ENCODE results near the gene TNS1. TPM values are rescaled to one million over a fixed set of nuclear protein-coding genes. Genes with fewer than 3 reads are reported as not detected.

TNS1 gene
- total RNA-seq, 3 donors from 2014 or later (not counting 1 experiment from before 2014, with no cell fraction given): 1.1 to 3.0 (median 2.1) TPM

- Histone ChIP-seq H3K27ac (ENCODE audit: low read length) (no peak overlapping the region), H3K4me1 (ENCODE audit: control insufficient read depth, insufficient read depth, low read length) (no peaks in the 10 kb centered on the region), H3K4me3 (ENCODE audit: low read length) (no peak overlapping the region), H3K36me3 (ENCODE audit: control insufficient read depth, insufficient read depth, low read length) (no peaks in the 10 kb centered on the region), H3K9me3 (ENCODE audit: control insufficient read depth, insufficient read depth, low read length) (no peaks in the 10 kb centered on the region), H3K27me3 (ENCODE audit: control insufficient read depth, insufficient read depth, low read length) (no peaks in the 10 kb centered on the region)
- DNase-seq (no peak), ATAC-seq (no peak)
- Mint-ChIP-seq H3K27me3 (ENCODE audit: low read depth in 2 of 2) (peaks cover 0 to 6% of the 10 kb centered on the region in 2 donors), H3K4me3 (no peak overlapping the region), H3K36me3 (no peaks in the 10 kb centered on the region), H3K27ac (no peak overlapping the region), H3K4me1 (no peaks in the 10 kb centered on the region), H3K9me3 (no peaks in the 10 kb centered on the region)
- intact Hi-C loops (cut with micrococcal nuclease): no loop called here
- TF ChIP-seq CTCF (IDR thresholded peaks at IDR 0.05): no peak
- WGBS (ENCODE audit: insufficient coverage): 90% methylated on average over 6 of the region's 6 CpGs
Measured at GRCh38 chr2:217976301-217976700, 26.5 kb downstream of the TNS1 start.

- intact Hi-C loops (cut with micrococcal nuclease): no loop called here
- H3K36me3 Mint-ChIP-seq: no peaks in the 10 kb centered on the region
Measured at GRCh38 chr2:217975626-217976025, 27.2 kb downstream of the TNS1 start.

GRCh38 chr2:217974389-217975005 is 28.3 kb downstream of the TNS1 start:
- Histone ChIP-seq H3K27ac (ENCODE audit: low read length) (no peak overlapping the region), H3K36me3 (ENCODE audit: control insufficient read depth, insufficient read depth, low read length) (no peaks in the 10 kb centered on the region), H3K9me3 (ENCODE audit: control insufficient read depth, insufficient read depth, low read length) (no peaks in the 10 kb centered on the region), H3K4me1 (ENCODE audit: control insufficient read depth, insufficient read depth, low read length) (no peaks in the 10 kb centered on the region), H3K27me3 (ENCODE audit: control insufficient read depth, insufficient read depth, low read length) (no peaks in the 10 kb centered on the region), H3K4me3 (ENCODE audit: low read length) (no peak overlapping the region)
- H3K27me3 Mint-ChIP-seq (ENCODE audit: low read depth in 2 of 2): peaks cover 11 to 13% of the 10 kb centered on the region in 2 donors
- no peak overlapping the region for H3K27ac Mint-ChIP-seq
- no peaks in the 10 kb centered on the region for H3K4me1 Mint-ChIP-seq
- H3K4me3 Mint-ChIP-seq: no peak overlapping the region
- no peak for TF ChIP-seq CTCF (IDR thresholded peaks at IDR 0.05)
- no peaks in the 10 kb centered on the region for H3K36me3 Mint-ChIP-seq
- ATAC-seq (no peak), DNase-seq (no peak)
- H3K9me3 Mint-ChIP-seq: no peaks in the 10 kb centered on the region
- WGBS (ENCODE audit: insufficient coverage): 87% methylated on average over 8 of the region's 8 CpGs
- intact Hi-C loops (cut with micrococcal nuclease): no loop called here

More at GRCh38 chr2:217975626-217976025, 27.2 kb downstream of the TNS1 start:
- no peaks in the 10 kb centered on the region for H3K4me1 ChIP-seq (ENCODE audit: control insufficient read depth, insufficient read depth, low read length)
- no peak for TF ChIP-seq CTCF (IDR thresholded peaks at IDR 0.05)
- DNase-seq: no peak
- no peaks in the 10 kb centered on the region for H3K4me1 Mint-ChIP-seq
- no peaks in the 10 kb centered on the region for H3K9me3 ChIP-seq (ENCODE audit: control insufficient read depth, insufficient read depth, low read length)
- H3K27me3 ChIP-seq (ENCODE audit: control insufficient read depth, insufficient read depth, low read length): no peaks in the 10 kb centered on the region
- H3K4me3 Mint-ChIP-seq: no peak overlapping the region
- H3K36me3 ChIP-seq (ENCODE audit: control insufficient read depth, insufficient read depth, low read length): no peaks in the 10 kb centered on the region
- H3K27me3 Mint-ChIP-seq (ENCODE audit: low read depth in 2 of 2): peaks cover under 1 to 6% of the 10 kb centered on the region in 2 donors
- 88% methylated on average over 8 of the region's 8 CpGs for WGBS (ENCODE audit: insufficient coverage)
- no peak for ATAC-seq
- H3K4me3 ChIP-seq (ENCODE audit: low read length): no peak overlapping the region
- H3K27ac ChIP-seq (ENCODE audit: low read length): no peak overlapping the region
- no peaks in the 10 kb centered on the region for H3K9me3 Mint-ChIP-seq
- no peak overlapping the region for H3K27ac Mint-ChIP-seq
